Natural killer cell treated with Interleukin-12 subunit alpha and Interleukin-12 subunit beta and Interleukin-15 and Interleukin-18, amount 100 ng/mL, for 72 hours (primary cell): ENCODE results near the gene B4GALT6. TPM values are rescaled to one million over a fixed set of nuclear protein-coding genes. Genes with fewer than 3 reads are reported as not detected.

Source experiments
- ATAC-seq, 2 donors: fragments of 150-1000 bp; cut with Tn5 transposase in 1 of 2; sonication (Bioruptor Pico), chemical (Tn5 transposase) in 1 of 2; 2 replicates each; pipeline ENCODE4 v1.10.0; 2021
- DNase-seq: peaks from one replicate; pipeline ENCODE4 v3.0.0; 2022; ENCODE audit warnings: low spot score
- H3K27ac Mint-ChIP-seq, 2 donors: 1 replicate in 1 of 2; 2 replicates in 1 of 2; pipeline ENCODE4 v1.8.0; 2022; ENCODE audit warnings: mixed read lengths in 2 of 2, mild to moderate bottlenecking in 1 of 2, moderate library complexity in 1 of 2
- H3K27me3 Mint-ChIP-seq, 2 donors: 1 replicate in 1 of 2; 2 replicates in 1 of 2; pipeline ENCODE4 v1.8.0; 2022; ENCODE audit warnings: mixed read lengths in 2 of 2
- H3K36me3 Mint-ChIP-seq: one replicate; pipeline ENCODE4 v1.8.0; 2022; ENCODE audit warnings: mixed read lengths
- H3K4me1 Mint-ChIP-seq, 2 donors: 1 replicate in 1 of 2; 2 replicates in 1 of 2; pipeline ENCODE4 v1.8.0; 2022; ENCODE audit warnings: low read depth in 2 of 2, mixed read lengths in 2 of 2, mild to moderate bottlenecking in 1 of 2
- H3K4me3 Mint-ChIP-seq: one replicate; pipeline ENCODE4 v1.8.0; 2022; ENCODE audit warnings: mixed read lengths
- H3K9me3 Mint-ChIP-seq: 2 replicates; pipeline ENCODE4 v1.8.0; 2022; ENCODE audit warnings: mixed read lengths
- total RNA-seq, 2 donors: library from RNA; stranded (reverse); gene quantifications; one replicate each; pipeline ENCODE4 v1.2.3, GENCODE V29; 2022

B4GALT6 gene
- total RNA-seq, 2 donors from 2014 or later: 2.3 to 23.6 TPM

GRCh38 chr18:31660763-31661162 is 23.6 kb downstream of the B4GALT6 start:
- Mint-ChIP-seq H3K4me1 (peaks cover 21 to 30% of the 10 kb centered on the region in 2 donors), H3K27me3 (no peaks in the 10 kb centered on the region), H3K9me3 (no peaks in the 10 kb centered on the region), H3K4me3 (no peak overlapping the region), H3K27ac (peak overlapping the region in 1 of 2 donors; percentile 91), H3K36me3 (no peaks in the 10 kb centered on the region)
- ATAC-seq (no peak), DNase-seq (no peak)

- H3K27ac Mint-ChIP-seq: peak overlapping the region; percentile 73 to 91
- no peaks in the 10 kb centered on the region for H3K9me3 Mint-ChIP-seq
- no peaks in the 10 kb centered on the region for H3K27me3 Mint-ChIP-seq
- ATAC-seq (peak in 1 of 2 donors; percentile 30), DNase-seq (no peak)
- H3K36me3 Mint-ChIP-seq: no peaks in the 10 kb centered on the region
- peaks cover 21 to 33% of the 10 kb centered on the region in 2 donors for H3K4me1 Mint-ChIP-seq
- peak overlapping the region; percentile 68 for H3K4me3 Mint-ChIP-seq
Observed at GRCh38 chr18:31659576-31660177, 24.7 kb downstream of the B4GALT6 start.

- DNase-seq (no peak), ATAC-seq (peak; percentile 94)
- Mint-ChIP-seq H3K4me1 (peaks cover 21 to 33% of the 10 kb centered on the region in 2 donors), H3K27ac (peak overlapping the region; percentile 73 to 91), H3K9me3 (no peaks in the 10 kb centered on the region), H3K4me3 (peak overlapping the region; percentile 68), H3K36me3 (no peaks in the 10 kb centered on the region), H3K27me3 (no peaks in the 10 kb centered on the region)
Observed at GRCh38 chr18:31658670-31659575, 25.5 kb downstream of the B4GALT6 start.

- Mint-ChIP-seq H3K36me3 (no peaks in the 10 kb centered on the region), H3K9me3 (no peaks in the 10 kb centered on the region), H3K27ac (peak overlapping the region; percentile 73 to 91), H3K27me3 (no peaks in the 10 kb centered on the region), H3K4me1 (peaks cover 22 to 35% of the 10 kb centered on the region in 2 donors), H3K4me3 (peak overlapping the region; percentile 68)
- no peak for DNase-seq
- ATAC-seq: peak; percentile 69 to 82
Observed at GRCh38 chr18:31657823-31658669, 26.3 kb downstream of the B4GALT6 start.

GRCh38 chr18:31656754-31657153 is 27.6 kb downstream of the B4GALT6 start:
- H3K9me3 Mint-ChIP-seq: peaks cover 4% of the 10 kb centered on the region
- H3K4me3 Mint-ChIP-seq: no peak overlapping the region
- H3K27me3 Mint-ChIP-seq: no peaks in the 10 kb centered on the region
- H3K4me1 Mint-ChIP-seq: peaks cover 35 to 48% of the 10 kb centered on the region in 2 donors
- H3K36me3 Mint-ChIP-seq: no peaks in the 10 kb centered on the region
- H3K27ac Mint-ChIP-seq: no peak overlapping the region
- ATAC-seq (no peak), DNase-seq (no peak)

GRCh38 chr18:31655354-31655753 is 29.0 kb downstream of the B4GALT6 start:
- ATAC-seq: no peak
- peaks cover 46 to 56% of the 10 kb centered on the region in 2 donors for H3K4me1 Mint-ChIP-seq
- H3K27me3 Mint-ChIP-seq: no peaks in the 10 kb centered on the region
- peaks cover 4% of the 10 kb centered on the region for H3K9me3 Mint-ChIP-seq
- DNase-seq: no peak
- H3K4me3 Mint-ChIP-seq: no peak overlapping the region
- H3K36me3 Mint-ChIP-seq: no peaks in the 10 kb centered on the region
- no peak overlapping the region for H3K27ac Mint-ChIP-seq

GRCh38 chr18:31652877-31653276 is 31.5 kb downstream of the B4GALT6 start:
- H3K36me3 Mint-ChIP-seq: no peaks in the 10 kb centered on the region
- peak overlapping the region; percentile 33 for H3K4me3 Mint-ChIP-seq
- peak overlapping the region; percentile 82 to 97 for H3K27ac Mint-ChIP-seq
- H3K27me3 Mint-ChIP-seq: no peaks in the 10 kb centered on the region
- no peak for ATAC-seq
- peaks cover 4% of the 10 kb centered on the region for H3K9me3 Mint-ChIP-seq
- DNase-seq: no peak
- peaks cover 43 to 48% of the 10 kb centered on the region in 2 donors for H3K4me1 Mint-ChIP-seq

GRCh38 chr18:31652357-31652756 is 32.0 kb downstream of the B4GALT6 start:
- Mint-ChIP-seq H3K4me1 (peaks cover 40 to 51% of the 10 kb centered on the region in 2 donors), H3K36me3 (no peaks in the 10 kb centered on the region), H3K27me3 (no peaks in the 10 kb centered on the region), H3K9me3 (peaks cover 4% of the 10 kb centered on the region), H3K27ac (peak overlapping the region; percentile 82 to 97), H3K4me3 (peak overlapping the region; percentile 33)
- ATAC-seq (no peak), DNase-seq (no peak)

- Mint-ChIP-seq H3K27ac (peak overlapping the region; percentile 82 to 97), H3K36me3 (no peaks in the 10 kb centered on the region), H3K4me1 (peaks cover 45 to 56% of the 10 kb centered on the region in 2 donors), H3K9me3 (peaks cover 4% of the 10 kb centered on the region), H3K4me3 (peak overlapping the region; percentile 14), H3K27me3 (no peaks in the 10 kb centered on the region)
- no peak for ATAC-seq
- no peak for DNase-seq
Observed at GRCh38 chr18:31651369-31651768, 33.0 kb downstream of the B4GALT6 start.

- Mint-ChIP-seq H3K4me1 (peaks cover 54 to 62% of the 10 kb centered on the region in 2 donors), H3K4me3 (peak overlapping the region; percentile 65), H3K36me3 (no peaks in the 10 kb centered on the region), H3K27me3 (no peaks in the 10 kb centered on the region), H3K27ac (peak overlapping the region; percentile 82 to 97), H3K9me3 (peaks cover 4% of the 10 kb centered on the region)
- DNase-seq (peak; percentile 64), ATAC-seq (peak; percentile 89)
Observed at GRCh38 chr18:31649978-31650719, 34.2 kb downstream of the B4GALT6 start.

GRCh38 chr18:31649449-31649848 is 34.9 kb downstream of the B4GALT6 start:
- no peak for ATAC-seq
- H3K4me3 Mint-ChIP-seq: peak overlapping the region; percentile 65
- H3K4me1 Mint-ChIP-seq: peaks cover 55 to 66% of the 10 kb centered on the region in 2 donors
- peak overlapping the region; percentile 82 to 97 for H3K27ac Mint-ChIP-seq
- no peak for DNase-seq
- H3K27me3 Mint-ChIP-seq: no peaks in the 10 kb centered on the region
- peaks cover 4% of the 10 kb centered on the region for H3K9me3 Mint-ChIP-seq
- H3K36me3 Mint-ChIP-seq: no peaks in the 10 kb centered on the region

- Mint-ChIP-seq H3K4me3 (peak overlapping the region; percentile 65), H3K4me1 (peaks cover 55 to 69% of the 10 kb centered on the region in 2 donors), H3K36me3 (no peaks in the 10 kb centered on the region), H3K27me3 (no peaks in the 10 kb centered on the region), H3K27ac (peak overlapping the region; percentile 82 to 97), H3K9me3 (peaks cover 4% of the 10 kb centered on the region)
- peak; percentile 87 to 92 for ATAC-seq
- peak; percentile 79 for DNase-seq
Observed at GRCh38 chr18:31648966-31649429, 35.4 kb downstream of the B4GALT6 start.

GRCh38 chr18:31648458-31648857 is 35.9 kb downstream of the B4GALT6 start:
- Mint-ChIP-seq H3K9me3 (peaks cover 4% of the 10 kb centered on the region), H3K36me3 (no peaks in the 10 kb centered on the region), H3K27me3 (no peaks in the 10 kb centered on the region), H3K4me1 (peaks cover 55 to 69% of the 10 kb centered on the region in 2 donors), H3K27ac (peak overlapping the region in 1 of 2 donors; percentile 93), H3K4me3 (no peak overlapping the region)
- ATAC-seq (no peak), DNase-seq (no peak)
